Left lung (tissue), 10 donors: ENCODE data around the gene FAM219A. TPM values are rescaled to one million over a fixed set of nuclear protein-coding genes. Genes with fewer than 3 reads are reported as not detected.
A peak's percentile ranks its signal among the peaks of the same experiment; 100 is the strongest.

Experiments
- ATAC-seq: fragments of 200-7000 bp; cut with Tn5 transposase; one replicate; pipeline ENCODE4 v1.9.1; 2020; ENCODE audit warnings: moderate library complexity
- DNase-seq, 4 donors: peaks; one replicate each; pipeline ENCODE4 v3.0.0-alpha.2; 2013 to 2020
- H3K27ac ChIP-seq, 2 donors: fragments of 200-600 bp; sonication (generic) in 1 of 2; one replicate each; pipeline versions ENCODE4 v1.5.0 to v1.8.0; 2020 to 2021
- H3K27me3 ChIP-seq, 2 donors: fragments of 200-600 bp; sonication (generic) in 1 of 2; one replicate each; pipeline versions ENCODE4 v1.5.0 to v1.8.0; 2020 to 2021
- H3K36me3 ChIP-seq, 2 donors: fragments of 200-600 bp; sonication (generic) in 1 of 2; one replicate each; pipeline versions ENCODE4 v1.5.0 to v1.8.0; 2020 to 2021
- H3K4me1 ChIP-seq, 2 donors: fragments of 200-600 bp; one replicate each; pipeline ENCODE4 v1.8.0; 2021
- H3K4me3 ChIP-seq, 2 donors: fragments of 200-600 bp; sonication (generic) in 1 of 2; one replicate each; pipeline versions ENCODE4 v1.5.0 to v1.8.0; 2020 to 2021; ENCODE audit warnings: mild to moderate bottlenecking in 1 of 2
- H3K9me3 ChIP-seq, 2 donors: fragments of 200-600 bp; sonication (generic) in 1 of 2; one replicate each; pipeline versions ENCODE4 v1.5.0 to v1.8.0; 2020 to 2021
- intact Hi-C, 2 donors: fragments of 100-400 bp; cut with DNase I; formaldehyde crosslinking; loops; one replicate each; pipeline versions ENCODE4 v1.11.2 to v1.14.2; 2022
- polyA plus RNA-seq, 6 donors: library from polyadenylated mRNA; unstranded; fragments of 120-200 nt; gene quantifications; one replicate each; pipeline ENCODE4 v1.2.1, GENCODE V29; 2013; ENCODE audit not compliant: insufficient read length in 6 of 6
- total RNA-seq, 2 donors: library from RNA; stranded (reverse); fragmentation: NEBNext Ultra II Directional; extraction: Animal tissue kit (Norgen Biotek cat#: 25700); gene quantifications; one replicate each; pipeline ENCODE4 v1.2.1, GENCODE V29; 2021
- TF ChIP-seq, protein P1 (sequence below), 2 donors: fragments of 200-600 bp; sonication (generic) in 1 of 2; IDR thresholded peaks; one replicate each; pipeline versions ENCODE4 v1.5.0 to v1.8.0; 2021; ENCODE audit warnings: antibody characterized with exemption in 2 of 2
- donor health status: DM: no; HTN: yes; CAD: no.
- donor health status: DM: no; HTN: no; CAD: no.

FAM219A gene
- total and polyA plus RNA-seq, 8 donors = 12.3 to 23.0 (median 14.6) TPM

DNA sequence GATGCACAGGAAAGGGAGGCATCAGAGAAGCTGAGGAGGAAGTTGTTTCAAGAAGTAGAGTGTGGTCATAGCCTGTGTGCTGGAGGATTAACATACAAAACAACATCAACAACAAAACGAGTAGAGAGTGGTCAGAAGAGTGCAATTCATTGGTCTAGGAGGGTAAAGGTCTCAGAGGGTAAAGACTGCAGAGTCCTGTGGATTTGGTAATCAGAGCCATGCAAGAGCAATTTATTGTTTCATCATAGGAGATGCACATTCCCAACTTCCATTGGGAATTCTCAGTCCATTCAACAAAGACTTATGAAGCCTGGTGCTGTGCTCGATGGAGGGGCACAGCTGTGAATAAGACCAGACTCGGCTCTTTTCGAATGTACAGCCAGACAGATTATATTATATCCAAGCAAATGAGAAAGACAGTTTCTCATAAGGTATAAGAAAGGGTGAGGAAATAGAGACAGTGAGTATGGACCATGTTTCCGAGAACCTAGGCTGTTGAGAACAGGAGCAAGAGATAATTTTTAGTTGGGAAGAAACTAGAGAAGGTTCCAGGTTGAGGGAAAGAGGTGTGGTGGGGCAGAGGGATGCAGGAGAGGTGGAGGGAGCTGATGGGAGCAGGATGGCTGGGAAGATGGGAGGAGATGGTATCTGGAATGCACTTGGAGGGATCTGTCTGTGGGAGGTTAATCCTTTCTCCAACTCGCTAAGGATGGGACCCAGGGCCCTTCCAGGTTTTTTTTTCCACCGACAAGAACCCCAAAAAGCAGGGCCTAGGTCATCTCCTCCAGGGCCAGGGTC lies 73.8 kb downstream of the FAM219A start:
- TF ChIP-seq, protein P1, sequence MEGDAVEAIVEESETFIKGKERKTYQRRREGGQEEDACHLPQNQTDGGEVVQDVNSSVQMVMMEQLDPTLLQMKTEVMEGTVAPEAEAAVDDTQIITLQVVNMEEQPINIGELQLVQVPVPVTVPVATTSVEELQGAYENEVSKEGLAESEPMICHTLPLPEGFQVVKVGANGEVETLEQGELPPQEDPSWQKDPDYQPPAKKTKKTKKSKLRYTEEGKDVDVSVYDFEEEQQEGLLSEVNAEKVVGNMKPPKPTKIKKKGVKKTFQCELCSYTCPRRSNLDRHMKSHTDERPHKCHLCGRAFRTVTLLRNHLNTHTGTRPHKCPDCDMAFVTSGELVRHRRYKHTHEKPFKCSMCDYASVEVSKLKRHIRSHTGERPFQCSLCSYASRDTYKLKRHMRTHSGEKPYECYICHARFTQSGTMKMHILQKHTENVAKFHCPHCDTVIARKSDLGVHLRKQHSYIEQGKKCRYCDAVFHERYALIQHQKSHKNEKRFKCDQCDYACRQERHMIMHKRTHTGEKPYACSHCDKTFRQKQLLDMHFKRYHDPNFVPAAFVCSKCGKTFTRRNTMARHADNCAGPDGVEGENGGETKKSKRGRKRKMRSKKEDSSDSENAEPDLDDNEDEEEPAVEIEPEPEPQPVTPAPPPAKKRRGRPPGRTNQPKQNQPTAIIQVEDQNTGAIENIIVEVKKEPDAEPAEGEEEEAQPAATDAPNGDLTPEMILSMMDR (IDR thresholded peaks at IDR 0.05) = no peak
- Histone ChIP-seq H3K9me3 (no peaks in the 10 kb centered on the region), H3K27me3 (peaks cover 0 to 14% of the 10 kb centered on the region in 2 donors), H3K36me3 (no peaks in the 10 kb centered on the region), H3K4me1 (peaks cover 13 to 19% of the 10 kb centered on the region in 2 donors), H3K4me3 (no peak overlapping the region), H3K27ac (no peak overlapping the region)
- ATAC-seq (no peak), DNase-seq (no peak)
- intact Hi-C loops = no loop called here

- DNase-seq = no peak
- Histone ChIP-seq H3K4me3 (no peak overlapping the region), H3K27ac (no peak overlapping the region), H3K9me3 (no peaks in the 10 kb centered on the region), H3K4me1 (peaks cover 13 to 25% of the 10 kb centered on the region in 2 donors), H3K36me3 (no peaks in the 10 kb centered on the region), H3K27me3 (peaks cover 0 to 14% of the 10 kb centered on the region in 2 donors)
- no peak for ATAC-seq
- TF ChIP-seq, protein P1 (IDR thresholded peaks at IDR 0.05) = no peak
- intact Hi-C loops = no loop called here
Observed at GRCh38 chr9:34383904-34384303, 74.5 kb downstream of the FAM219A start.

DNA sequence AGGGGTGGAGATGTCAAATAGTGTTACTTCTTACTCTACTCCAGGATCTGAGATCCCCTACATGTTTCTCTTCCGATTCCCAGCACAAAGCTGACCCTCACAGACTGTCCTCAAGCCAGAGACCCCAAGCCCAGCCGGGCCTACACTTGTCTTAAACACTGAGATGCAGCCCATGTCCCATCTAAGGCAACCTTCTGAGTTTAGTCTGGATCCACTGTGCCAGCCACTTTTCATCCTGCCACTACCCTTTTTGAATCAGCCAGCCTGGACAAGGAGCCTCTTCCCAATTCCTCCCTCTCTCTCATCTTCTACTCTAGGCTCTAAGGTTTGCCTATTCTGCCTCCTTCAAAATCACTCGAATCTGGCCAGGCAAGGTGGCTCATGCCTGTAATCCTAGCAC lies 75.5 kb downstream of the FAM219A start:
- Histone ChIP-seq H3K9me3 (no peaks in the 10 kb centered on the region), H3K36me3 (no peaks in the 10 kb centered on the region), H3K4me1 (peaks cover 13 to 26% of the 10 kb centered on the region in 2 donors), H3K27me3 (peaks cover 0 to 14% of the 10 kb centered on the region in 2 donors), H3K4me3 (no peak overlapping the region), H3K27ac (no peak overlapping the region)
- no peak for ATAC-seq
- DNase-seq = no peak
- TF ChIP-seq, protein P1 (IDR thresholded peaks at IDR 0.05) = no peak
- intact Hi-C loops = no loop called here

GRCh38 chr9:34382054-34382453 lies 76.3 kb downstream of the FAM219A start:
- Histone ChIP-seq H3K27ac (no peak overlapping the region), H3K4me1 (peaks cover 13 to 34% of the 10 kb centered on the region in 2 donors), H3K9me3 (no peaks in the 10 kb centered on the region), H3K4me3 (no peak overlapping the region), H3K27me3 (peaks cover 0 to 14% of the 10 kb centered on the region in 2 donors), H3K36me3 (no peaks in the 10 kb centered on the region)
- intact Hi-C loops = no loop called here
- TF ChIP-seq, protein P1 (IDR thresholded peaks at IDR 0.05) = no peak
- DNase-seq = no peak
- ATAC-seq = no peak

- Histone ChIP-seq H3K27me3 (peaks cover 0 to 14% of the 10 kb centered on the region in 2 donors), H3K27ac (no peak overlapping the region), H3K4me3 (peak overlapping the region; percentile 46 to 53), H3K4me1 (peaks cover 13 to 38% of the 10 kb centered on the region in 2 donors), H3K9me3 (no peaks in the 10 kb centered on the region), H3K36me3 (no peaks in the 10 kb centered on the region)
- ATAC-seq (no peak), DNase-seq (peak in 1 of 4 donors; percentile 41)
- intact Hi-C loops = no loop called here
- TF ChIP-seq, protein P1 (IDR thresholded peaks at IDR 0.05) = no peak
Observed at GRCh38 chr9:34381323-34381722, 77.0 kb downstream of the FAM219A start.
